ENCODE data around the gene ZNF516. TPM values are rescaled to one million over a fixed set of nuclear protein-coding genes. Genes with fewer than 3 reads are reported as not detected.

ZNF516 gene
- total RNA-seq, 1 experiment from 2014 or later: 8.1 TPM

GRCh38 chr18:76382275-76382674 is 112.8 kb downstream of the ZNF516 start:
- DNase-seq (ENCODE audit: low spot score): no peak

GRCh38 chr18:76380791-76381405 is 114.1 kb downstream of the ZNF516 start:
- no peak for DNase-seq (ENCODE audit: low spot score)

- no peak for DNase-seq (ENCODE audit: low spot score)
These were observed 114.8 kb downstream of the ZNF516 start for GRCh38 chr18:76380127-76380729.

- no peak for DNase-seq (ENCODE audit: low spot score)
These were observed 115.6 kb downstream of the ZNF516 start for GRCh38 chr18:76379226-76380126.

- DNase-seq (ENCODE audit: low spot score): no peak
These were observed 116.4 kb downstream of the ZNF516 start for GRCh38 chr18:76378526-76379215.

GRCh38 chr18:76377359-76377756 is 117.7 kb downstream of the ZNF516 start:
- no peak for DNase-seq (ENCODE audit: low spot score)

- no peak for DNase-seq (ENCODE audit: low spot score)
These were observed 118.2 kb downstream of the ZNF516 start for GRCh38 chr18:76376668-76377358.

- no peak for DNase-seq (ENCODE audit: low spot score)
These were observed 118.8 kb downstream of the ZNF516 start for GRCh38 chr18:76376225-76376624.

- no peak for DNase-seq (ENCODE audit: low spot score)
These were observed 120.4 kb downstream of the ZNF516 start for GRCh38 chr18:76374330-76375281.

GRCh38 chr18:76373297-76373696 is 121.7 kb downstream of the ZNF516 start:
- no peak for DNase-seq (ENCODE audit: low spot score)

- DNase-seq (ENCODE audit: low spot score): no peak
These were observed 123.5 kb downstream of the ZNF516 start for GRCh38 chr18:76371301-76372203.

GRCh38 chr18:76370686-76371085 is 124.4 kb downstream of the ZNF516 start:
- no peak for DNase-seq (ENCODE audit: low spot score)

- DNase-seq (ENCODE audit: low spot score): no peak
These were observed 124.8 kb downstream of the ZNF516 start for GRCh38 chr18:76370201-76370600.

GRCh38 chr18:76369791-76370190 is 125.3 kb downstream of the ZNF516 start:
- no peak for DNase-seq (ENCODE audit: low spot score)

- no peak for DNase-seq (ENCODE audit: low spot score)
These were observed 126.1 kb downstream of the ZNF516 start for GRCh38 chr18:76368976-76369375.

GRCh38 chr18:76368271-76368670 is 126.8 kb downstream of the ZNF516 start:
- no peak for DNase-seq (ENCODE audit: low spot score)

GRCh38 chr18:76367168-76368125 is 127.6 kb downstream of the ZNF516 start:
- DNase-seq (ENCODE audit: low spot score): no peak

- DNase-seq (ENCODE audit: low spot score): no peak
These were observed 129.5 kb downstream of the ZNF516 start for GRCh38 chr18:76365561-76365960.

All from HT-29 (cell line).